HL-60/S4 (cell line): ENCODE data around the gene CCDC146.

Experiments
- in situ Hi-C: fragments of 300-500 bp; cut with MboI; formaldehyde crosslinking; loops from 2 replicates; pipeline ENCODE4 v1.14.3; 2022; ENCODE audit warnings: low sequenced_read_pairs

The CCDC146 gene

GRCh38 chr7:77281780-77282478 lies 159.5 kb downstream of the CCDC146 start:
- in situ Hi-C loops: no loop called here

DNA sequence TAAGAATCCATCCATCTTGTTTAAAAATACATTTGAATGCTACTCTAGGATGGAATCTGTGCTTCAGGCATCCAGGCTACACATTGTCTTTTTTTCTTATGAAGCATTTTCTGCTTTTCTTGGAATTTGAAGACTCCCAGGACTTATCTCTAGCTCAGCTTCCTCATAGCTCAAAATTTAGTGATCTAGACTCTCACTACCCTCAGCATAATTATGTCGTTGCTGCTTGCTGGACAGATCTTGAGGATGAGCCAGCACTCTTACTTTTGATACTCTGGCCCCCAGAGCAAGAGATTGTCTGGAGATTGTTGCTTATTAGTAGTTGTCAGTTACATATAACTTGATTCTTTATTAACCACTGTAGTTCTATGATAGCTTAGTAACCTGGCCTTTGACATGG lies 160.5 kb downstream of the CCDC146 start:
- in situ Hi-C loops: no loop called here

- in situ Hi-C loops: no loop called here
Measured at GRCh38 chr7:77284005-77284404, 161.6 kb downstream of the CCDC146 start.

- in situ Hi-C loops: no loop called here
Measured at GRCh38 chr7:77284616-77285015, 162.2 kb downstream of the CCDC146 start.

DNA sequence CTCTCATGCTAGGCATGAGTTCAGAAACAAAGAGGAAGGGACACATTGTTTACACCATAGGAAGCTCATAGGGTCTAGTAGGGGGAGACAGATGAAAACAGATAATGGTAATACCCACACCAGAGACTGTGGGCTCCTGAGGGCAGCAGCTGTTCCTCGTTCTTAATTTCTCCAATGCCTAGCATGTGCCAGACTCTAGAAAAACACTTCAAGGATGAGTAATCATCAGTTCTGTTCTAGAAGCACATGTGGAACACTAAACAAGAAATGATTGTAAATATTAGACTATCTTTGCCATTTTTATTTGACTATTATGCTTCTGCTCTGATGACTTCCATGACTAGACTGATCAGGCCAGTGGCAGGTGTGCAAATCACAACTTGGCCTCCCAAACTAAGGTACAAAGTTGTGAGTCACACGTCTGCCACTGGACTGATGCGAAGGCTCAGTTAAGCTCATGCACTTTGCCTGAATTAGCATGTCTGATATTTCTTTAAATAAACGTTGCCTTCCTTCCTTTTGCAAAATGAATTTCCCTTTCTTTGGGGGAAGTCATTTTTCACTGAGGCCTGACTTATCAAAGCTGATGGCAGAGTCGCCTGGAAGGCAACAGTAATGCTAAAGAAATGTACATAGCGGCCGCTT lies 166.4 kb downstream of the CCDC146 start:
- in situ Hi-C loops: no loop called here

DNA sequence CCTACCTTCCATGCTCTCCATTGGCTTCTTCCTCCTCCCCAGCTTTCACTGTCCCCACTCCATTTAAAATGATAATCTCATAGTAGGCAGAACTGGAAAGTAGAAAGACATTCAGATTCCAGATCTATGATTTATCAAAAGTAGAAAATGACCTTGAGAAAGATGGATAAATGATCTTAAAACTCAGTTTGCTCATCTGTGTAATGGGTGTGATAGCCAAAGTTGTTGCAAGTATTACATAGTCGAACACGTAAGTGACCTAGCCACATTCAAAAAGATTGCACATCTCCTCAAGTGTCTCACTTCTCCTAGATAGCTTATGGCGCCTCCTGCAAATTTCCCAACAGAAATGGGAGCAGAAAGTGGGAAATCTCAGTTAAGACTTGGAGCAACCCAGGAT lies 167.0 kb downstream of the CCDC146 start:
- in situ Hi-C loops: no loop called here

DNA sequence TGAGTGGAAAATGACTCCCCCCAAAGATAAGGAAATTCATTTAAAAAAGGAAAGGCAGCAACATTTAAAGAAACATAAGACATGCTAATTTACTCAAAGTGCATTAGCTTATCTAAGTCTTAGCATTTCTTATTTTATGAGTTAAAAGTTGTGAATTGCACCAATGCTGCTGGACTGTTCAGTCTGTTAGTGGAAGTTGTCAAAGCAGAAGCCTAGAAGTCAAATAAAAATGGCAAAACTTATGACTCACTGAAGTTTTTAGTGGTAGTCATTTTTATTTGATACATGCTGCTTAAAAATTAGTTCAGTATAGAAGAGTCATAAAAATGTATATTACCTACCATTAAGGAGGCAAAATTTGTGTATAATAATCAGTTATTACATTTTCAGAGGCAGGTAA lies 168.0 kb downstream of the CCDC146 start:
- in situ Hi-C loops: no loop called here

- in situ Hi-C loops: no loop called here
Measured at GRCh38 chr7:77293046-77293445, 170.6 kb downstream of the CCDC146 start.

DNA sequence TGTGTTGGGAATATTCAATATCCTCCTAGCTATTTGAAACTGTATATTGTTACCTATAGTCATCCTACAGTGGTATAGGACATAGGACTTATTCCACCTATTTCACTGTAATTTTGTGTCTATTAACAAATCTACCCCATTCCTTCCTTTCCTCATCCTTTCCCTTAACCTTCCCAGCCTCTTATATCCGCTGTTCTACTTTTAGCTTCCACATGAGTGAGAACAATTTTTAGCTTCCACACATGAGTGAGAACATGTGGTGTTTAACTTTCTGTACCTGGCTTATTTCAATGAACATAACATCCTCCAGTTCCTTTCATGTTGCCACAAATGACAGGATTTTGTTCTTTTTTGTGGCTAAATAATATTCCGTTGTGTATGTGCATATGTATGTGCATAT lies 173.1 kb downstream of the CCDC146 start:
- in situ Hi-C loops: no loop called here

DNA sequence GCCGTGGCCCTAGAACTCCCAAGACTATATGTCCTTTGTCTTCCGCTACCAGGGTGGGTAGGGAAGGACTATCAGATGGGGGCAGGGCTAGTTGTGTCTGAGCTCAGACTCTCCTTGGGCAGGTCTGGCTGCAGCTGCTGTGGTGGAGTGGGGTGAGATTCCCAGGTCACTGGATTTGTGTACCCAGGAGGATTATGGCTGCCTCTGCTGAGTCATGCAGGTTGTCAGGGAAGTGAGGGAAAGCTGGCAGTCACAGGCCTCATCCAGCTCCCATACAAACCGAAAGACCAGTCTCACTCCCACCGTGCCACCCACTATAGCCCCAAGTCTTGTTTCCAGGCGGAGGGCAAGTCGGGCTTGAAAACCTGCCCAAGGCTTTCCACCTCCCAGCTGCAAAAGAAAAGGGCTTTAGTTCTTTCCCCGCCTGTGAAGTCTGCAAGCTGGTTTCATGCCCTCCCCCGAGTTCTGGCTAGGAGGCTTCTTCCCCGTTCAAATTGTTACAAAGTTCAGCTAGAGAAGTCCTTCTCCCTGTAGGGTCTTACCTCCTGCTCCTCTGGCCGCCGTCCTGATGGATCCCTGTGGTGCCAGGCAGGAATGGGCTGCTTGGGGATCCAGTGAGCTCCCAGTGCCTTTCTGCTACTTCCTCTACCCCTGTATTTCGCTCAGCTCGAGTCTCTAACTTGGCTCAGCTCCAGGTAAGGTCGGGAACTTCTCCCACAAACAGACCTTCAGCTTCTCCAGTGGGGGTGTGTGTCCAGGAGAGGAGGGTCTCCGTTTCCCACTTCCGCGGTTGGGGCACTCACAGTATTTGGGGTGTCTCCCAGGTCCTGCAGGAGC lies 184.0 kb downstream of the CCDC146 start:
- in situ Hi-C loops: no loop called here

DNA sequence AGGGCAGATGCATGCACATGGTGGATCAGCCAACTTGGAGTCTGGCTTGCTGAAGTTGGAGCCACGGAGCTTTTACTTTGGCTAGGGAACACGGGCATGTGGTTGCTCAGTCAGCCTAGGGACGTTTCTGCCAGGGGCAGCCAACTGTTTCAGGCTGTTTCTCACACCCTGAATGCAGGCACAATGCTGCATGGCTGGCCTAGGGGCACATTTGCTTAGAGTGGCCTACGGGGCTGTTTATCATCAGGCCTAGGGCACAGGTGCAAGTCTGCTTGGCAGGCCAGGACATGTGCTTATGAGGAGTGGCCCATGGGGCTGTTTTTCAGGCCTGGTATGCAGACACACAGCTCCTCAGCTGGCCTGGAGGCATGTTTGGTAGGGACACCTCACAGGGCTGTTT lies 186.4 kb downstream of the CCDC146 start:
- in situ Hi-C loops: no loop called here

- in situ Hi-C loops: no loop called here
Measured at GRCh38 chr7:77309714-77310220, 187.4 kb downstream of the CCDC146 start.

GRCh38 chr7:77310982-77311381 lies 188.6 kb downstream of the CCDC146 start:
- in situ Hi-C loops: no loop called here

- in situ Hi-C loops: no loop called here
Measured at GRCh38 chr7:77313085-77313484, 190.7 kb downstream of the CCDC146 start.

- in situ Hi-C loops: no loop called here
Measured at GRCh38 chr7:77313876-77314480, 191.6 kb downstream of the CCDC146 start.

- in situ Hi-C loops: no loop called here
Measured at GRCh38 chr7:77315182-77315591, 192.8 kb downstream of the CCDC146 start.

GRCh38 chr7:77316219-77316978 lies 194.0 kb downstream of the CCDC146 start:
- in situ Hi-C loops: no loop called here

DNA sequence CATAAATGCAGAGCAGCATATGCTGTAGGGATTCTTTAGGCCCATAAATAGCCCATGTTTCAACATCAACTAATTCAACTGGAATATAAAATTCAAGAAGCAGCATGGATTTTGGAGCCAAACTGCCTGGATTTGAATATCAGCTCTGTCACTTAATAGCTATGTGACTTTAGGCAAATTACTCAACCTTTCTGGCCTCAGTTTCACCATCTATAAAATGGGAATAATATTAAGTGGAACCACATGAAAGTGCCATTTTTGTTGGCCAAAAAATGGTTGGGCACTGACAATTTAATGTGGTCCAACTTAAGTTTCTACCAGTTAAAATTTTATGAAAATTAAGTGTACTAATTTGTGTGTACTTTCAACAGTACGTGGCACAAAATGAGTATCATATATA lies 195.6 kb downstream of the CCDC146 start:
- in situ Hi-C loops: no loop called here

DNA sequence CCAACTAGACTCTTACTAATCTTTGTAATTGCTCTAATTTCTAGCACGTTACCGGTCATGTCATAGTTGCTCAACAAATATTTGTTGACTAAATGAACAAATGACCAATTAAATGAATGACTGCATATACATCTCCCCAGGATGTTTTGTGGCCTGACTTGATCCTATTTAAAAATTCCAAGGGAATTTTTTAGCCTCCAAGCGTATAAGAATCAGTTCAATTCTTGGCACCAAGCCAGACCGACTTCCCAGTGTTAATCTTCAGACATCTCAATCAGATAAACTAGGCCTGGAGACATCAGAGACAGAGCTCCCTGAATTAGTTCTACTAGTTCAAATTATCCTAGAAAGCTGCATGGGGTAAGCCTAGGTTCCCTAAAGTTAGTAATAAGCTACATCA lies 197.7 kb downstream of the CCDC146 start:
- in situ Hi-C loops: no loop called here

GRCh38 chr7:77320714-77321113 lies 198.3 kb downstream of the CCDC146 start:
- in situ Hi-C loops: no loop called here

DNA sequence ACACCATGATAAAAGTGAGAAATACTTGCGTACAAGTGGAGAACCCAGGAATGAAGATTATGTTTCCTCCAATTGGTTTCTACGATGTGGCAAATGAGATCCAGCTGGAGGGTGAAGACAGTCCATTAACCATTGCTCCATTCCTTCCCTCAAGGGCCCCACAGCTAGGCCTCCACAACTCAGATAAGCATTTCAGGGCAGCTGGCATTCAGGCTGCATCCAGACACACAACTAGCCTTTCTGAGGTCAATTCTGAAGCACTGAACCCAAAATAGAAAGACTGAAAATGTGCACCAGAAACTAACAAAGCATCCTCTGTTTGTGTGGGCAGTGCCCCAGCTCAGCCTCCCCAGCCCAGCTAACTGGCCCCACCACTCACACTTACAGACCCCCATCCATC lies 198.9 kb downstream of the CCDC146 start:
- in situ Hi-C loops: no loop called here
